Activated T-helper 1 cell treated with Interleukin-2 at 50 U/mL for 16 hours (primary cell): ENCODE data around the gene PTP4A1.

ENCODE experiments used
- DNase-seq: peaks from one replicate; pipeline ENCODE4 v3.0.0-alpha.2; 2020; ENCODE audit warnings: low read depth

The PTP4A1 gene

GRCh38 chr6:63556369-63556768 lies 15.9 kb upstream of the PTP4A1 start:
- DNase-seq: no peak

DNA sequence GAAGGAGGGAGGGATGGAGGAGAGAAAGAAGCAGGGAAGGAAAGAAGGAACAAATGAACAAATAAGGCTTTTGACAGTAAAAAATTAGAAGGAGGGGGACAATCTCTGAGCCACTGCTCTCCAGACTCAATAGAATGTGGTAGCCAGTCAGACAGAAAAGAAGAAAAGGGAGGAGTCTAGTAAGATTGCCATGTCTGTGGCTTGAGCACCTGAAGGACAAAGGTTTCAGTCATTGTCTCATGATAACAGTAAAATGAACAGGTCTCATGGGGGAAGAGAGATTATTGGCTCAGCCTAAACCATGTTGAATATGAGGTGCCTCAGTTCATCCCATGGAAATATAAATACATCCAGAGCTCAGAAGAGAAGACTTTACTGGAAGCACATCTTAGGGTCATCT lies 14.0 kb upstream of the PTP4A1 start:
- no peak for DNase-seq

GRCh38 chr6:63560801-63561287 lies 11.4 kb upstream of the PTP4A1 start:
- DNase-seq: no peak

DNA sequence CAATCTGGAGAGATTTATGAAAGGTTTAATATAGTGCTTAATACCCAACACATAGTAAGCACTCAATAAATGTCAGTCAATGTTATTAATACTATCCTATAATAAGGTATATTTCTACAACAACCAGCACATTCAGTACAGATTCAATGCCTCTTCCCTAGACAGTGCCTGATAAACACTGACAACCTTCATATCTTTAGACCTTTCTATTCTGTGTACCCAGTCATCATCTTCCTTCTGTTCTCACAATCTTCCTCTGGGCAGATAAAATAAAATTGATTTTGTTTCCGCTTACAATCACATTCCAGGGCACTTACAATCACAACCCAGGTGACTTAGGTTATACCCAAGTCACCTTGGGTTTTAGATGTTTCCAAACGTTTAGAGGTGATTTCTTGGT lies 11.0 kb upstream of the PTP4A1 start:
- no peak for DNase-seq

DNA sequence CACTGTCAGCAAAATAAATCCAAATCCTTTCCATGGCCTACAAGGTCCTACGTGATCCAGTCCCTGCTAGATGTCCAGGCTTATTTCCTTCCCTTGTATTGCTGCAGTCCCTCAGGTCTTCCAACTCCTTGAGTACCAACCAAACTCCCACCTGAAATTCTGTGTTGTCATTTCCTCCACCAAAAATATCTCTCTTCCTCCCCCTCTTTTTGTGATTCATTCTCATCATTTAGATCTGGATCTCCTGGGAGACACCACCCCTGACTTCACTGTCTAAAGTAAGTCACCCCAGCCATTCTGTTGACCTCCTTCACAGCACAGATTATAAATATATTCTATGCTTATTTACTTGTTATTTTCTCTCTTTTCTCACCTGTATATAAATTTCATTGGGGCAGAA lies 9.0 kb upstream of the PTP4A1 start:
- DNase-seq: no peak

GRCh38 chr6:63565058-63565726 lies 7.1 kb upstream of the PTP4A1 start:
- no peak for DNase-seq

- DNase-seq: no peak
Observed at GRCh38 chr6:63565727-63566596, 6.3 kb upstream of the PTP4A1 start.

- no peak for DNase-seq
Observed at GRCh38 chr6:63567966-63568365, 4.3 kb upstream of the PTP4A1 start.

- DNase-seq: peak; percentile 23
Observed at GRCh38 chr6:63571361-63572043, 778 bp upstream of the PTP4A1 start.

- no peak for DNase-seq
Observed at GRCh38 chr6:63572747-63573075, 431 bp downstream of the PTP4A1 start.

DNA sequence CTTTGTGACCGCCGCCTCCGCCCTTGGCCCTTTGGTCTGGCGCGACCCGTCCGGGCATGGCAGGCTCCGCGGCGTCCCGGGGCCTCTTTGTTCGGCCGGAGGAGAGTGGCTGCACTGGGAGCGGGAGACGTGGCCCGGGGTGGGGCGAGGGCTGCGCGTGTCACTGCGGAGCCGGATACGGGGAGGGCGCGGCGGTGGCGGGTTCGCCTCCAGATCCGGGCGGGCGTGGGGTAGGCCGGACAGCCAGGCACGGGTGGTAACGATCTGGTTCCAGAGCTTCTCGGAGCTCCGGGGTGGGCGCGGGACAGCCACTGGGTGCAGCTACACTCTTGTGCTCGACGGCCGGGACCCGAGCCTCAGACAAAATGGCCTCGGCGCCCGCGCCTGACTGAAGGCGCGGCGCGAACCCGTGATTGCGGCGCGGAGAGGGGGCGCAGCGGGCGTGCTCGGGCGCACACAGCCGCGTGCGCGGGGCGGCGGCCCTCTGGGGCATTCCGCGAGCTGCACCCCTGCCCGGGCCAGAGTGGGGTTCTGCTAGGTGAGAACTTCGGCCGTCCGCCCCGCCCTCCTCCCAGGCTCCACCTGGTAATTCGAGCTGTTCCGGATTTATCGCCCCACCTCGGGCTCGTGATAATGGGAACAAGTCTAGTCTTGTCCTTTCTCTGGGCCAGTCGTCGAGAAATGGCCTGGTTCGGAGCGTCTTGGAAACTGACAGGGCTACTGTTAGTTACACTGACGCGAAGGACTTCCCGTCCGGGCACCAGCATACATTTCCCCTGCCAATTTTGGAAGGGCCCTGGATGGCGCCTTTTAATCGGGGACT lies 1.0 kb downstream of the PTP4A1 start:
- peak; percentile 49 for DNase-seq

DNA sequence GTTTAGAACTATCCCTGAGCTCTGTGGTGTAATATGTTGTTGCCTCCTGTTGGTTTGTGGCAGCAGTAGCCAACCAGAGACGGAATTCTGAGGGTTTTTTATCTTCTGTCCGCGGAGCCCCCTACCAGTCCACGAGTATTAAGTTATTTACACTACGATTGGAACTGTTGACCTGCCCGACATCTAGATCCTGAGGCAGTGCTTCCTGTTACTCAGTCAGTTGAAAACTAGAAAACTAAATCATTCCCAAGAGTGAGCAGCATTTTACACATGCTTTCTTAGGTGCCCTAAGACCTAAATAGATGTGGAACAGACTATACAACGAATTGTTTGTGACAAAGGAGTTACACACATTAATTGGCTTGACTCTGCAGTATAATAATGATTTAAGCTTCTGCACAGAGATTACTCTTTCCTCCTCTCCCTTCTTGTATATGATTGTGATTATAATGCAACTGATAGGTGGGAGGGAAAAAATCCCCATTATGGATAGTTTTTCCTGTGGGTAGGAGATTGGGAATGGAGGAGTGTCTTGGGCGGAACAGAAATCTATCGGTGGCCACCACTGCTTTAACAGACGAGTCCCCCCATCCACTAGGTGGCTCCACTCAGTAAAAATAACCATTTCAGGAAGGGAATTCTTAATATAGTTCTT lies 1.7 kb downstream of the PTP4A1 start:
- peak; percentile 12 for DNase-seq

DNA sequence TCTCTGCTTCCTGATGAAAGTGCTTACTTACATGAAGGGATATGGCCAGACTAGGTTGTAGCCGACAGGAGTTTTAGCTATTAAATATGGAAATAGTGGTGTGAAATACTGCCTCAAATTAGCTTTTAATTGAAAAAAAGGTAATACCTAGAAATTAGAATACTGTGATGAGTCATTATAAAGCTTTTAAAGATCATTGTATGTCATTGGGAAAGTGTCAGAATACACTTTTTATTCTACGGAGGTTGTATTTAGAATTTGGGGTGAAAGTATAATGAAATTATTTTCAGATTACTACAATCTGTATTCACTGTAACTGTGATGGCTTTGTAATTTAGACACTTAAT lies 2.2 kb downstream of the PTP4A1 start:
- no peak for DNase-seq

GRCh38 chr6:63576147-63576772 lies 4.0 kb downstream of the PTP4A1 start:
- DNase-seq: no peak

GRCh38 chr6:63576985-63577712 lies 4.9 kb downstream of the PTP4A1 start:
- DNase-seq: no peak

DNA sequence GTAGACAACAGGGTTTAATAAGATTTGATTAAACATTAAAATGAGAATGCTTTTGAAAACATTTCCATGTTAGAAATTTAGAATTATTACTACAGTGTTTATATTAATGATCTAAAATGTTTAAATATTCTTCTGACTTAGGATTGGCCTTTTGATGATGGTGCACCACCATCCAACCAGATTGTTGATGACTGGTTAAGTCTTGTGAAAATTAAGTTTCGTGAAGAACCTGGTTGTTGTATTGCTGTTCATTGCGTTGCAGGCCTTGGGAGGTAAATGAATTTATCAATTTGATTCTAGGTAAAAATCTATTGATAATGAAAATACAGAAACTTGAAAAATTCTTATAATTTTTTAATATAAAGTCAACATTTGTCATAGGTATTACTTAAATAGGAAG lies 6.5 kb downstream of the PTP4A1 start:
- no peak for DNase-seq

DNA sequence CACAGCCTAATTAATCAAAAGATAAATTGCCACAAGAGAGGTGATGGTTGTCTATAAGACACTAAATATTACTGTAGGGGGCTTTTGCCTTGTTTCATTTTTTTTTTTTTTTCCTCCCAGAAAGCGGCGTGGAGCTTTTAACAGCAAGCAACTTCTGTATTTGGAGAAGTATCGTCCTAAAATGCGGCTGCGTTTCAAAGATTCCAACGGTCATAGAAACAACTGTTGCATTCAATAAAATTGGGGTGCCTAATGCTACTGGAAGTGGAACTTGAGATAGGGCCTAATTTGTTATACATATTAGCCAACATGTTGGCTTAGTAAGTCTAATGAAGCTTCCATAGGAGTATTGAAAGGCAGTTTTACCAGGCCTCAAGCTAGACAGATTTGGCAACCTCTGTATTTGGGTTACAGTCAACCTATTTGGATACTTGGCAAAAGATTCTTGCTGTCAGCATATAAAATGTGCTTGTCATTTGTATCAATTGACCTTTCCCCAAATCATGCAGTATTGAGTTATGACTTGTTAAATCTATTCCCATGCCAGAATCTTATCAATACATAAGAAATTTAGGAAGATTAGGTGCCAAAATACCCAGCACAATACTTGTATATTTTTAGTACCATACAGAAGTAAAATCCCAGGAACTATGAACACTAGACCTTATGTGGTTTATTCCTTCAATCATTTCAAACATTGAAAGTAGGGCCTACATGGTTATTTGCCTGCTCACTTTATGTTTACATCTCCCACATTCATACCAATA lies 7.8 kb downstream of the PTP4A1 start:
- no peak for DNase-seq

DNA sequence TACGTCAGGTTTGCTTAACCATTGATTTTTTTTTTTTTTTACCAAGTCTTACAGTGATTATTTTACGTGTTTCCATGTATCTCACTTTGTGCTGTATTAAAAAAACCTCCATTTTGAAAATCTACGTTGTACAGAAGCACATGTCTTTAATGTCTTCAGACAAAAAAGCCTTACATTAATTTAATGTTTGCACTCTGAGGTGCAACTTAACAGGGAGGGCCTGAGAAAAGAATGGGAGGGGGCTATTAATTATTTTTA lies 8.4 kb downstream of the PTP4A1 start:
- DNase-seq: no peak

DNA sequence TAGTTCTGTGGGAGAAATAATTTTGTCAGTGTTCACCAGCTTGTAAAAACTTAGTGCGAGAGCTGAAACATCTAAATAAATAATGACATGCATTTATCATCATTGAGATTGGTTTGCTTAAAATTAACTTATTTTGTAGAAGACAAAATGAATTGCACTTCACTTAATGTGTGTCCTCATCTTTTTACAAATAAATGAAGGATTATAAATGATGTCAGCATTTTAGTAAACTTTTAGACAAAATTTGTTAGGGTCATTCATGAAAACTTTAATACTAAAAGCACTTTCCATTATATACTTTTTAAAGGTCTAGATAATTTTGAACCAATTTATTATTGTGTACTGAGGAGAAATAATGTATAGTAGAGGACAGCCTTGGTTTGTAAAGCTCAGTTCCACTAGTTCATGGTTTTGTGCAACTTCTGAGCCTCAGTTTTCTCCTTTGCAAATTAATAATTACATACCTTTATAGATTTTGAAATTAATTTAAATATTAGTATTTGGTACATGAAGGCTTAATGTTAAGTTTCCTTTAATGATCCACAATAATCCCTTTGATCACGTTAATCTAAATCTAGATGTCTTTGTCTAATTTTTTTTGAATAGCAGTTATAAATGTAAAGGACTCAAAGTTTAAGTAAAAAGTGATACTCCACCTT lies 9.2 kb downstream of the PTP4A1 start:
- DNase-seq: no peak
